Ovary (tissue), 9 donors: ENCODE results near the gene CIC. TPM values are rescaled to one million over a fixed set of nuclear protein-coding genes. Genes with fewer than 3 reads are reported as not detected.
A peak's percentile ranks its signal among the peaks of the same experiment; 100 is the strongest.

Experiments
- DNase-seq, 5 donors: peaks; one replicate each; pipeline ENCODE4 v3.0.0-alpha.2; 2019 to 2020
- H3K27ac ChIP-seq, 2 donors: fragments of 200-600 bp; one replicate each; pipeline versions ENCODE4 v1.5.1 to v1.8.0; 2019 to 2022
- H3K27me3 ChIP-seq: fragments of 200-600 bp; one replicate; pipeline ENCODE4 v1.8.0; 2022
- H3K36me3 ChIP-seq: fragments of 200-600 bp; sonication (generic); one replicate; pipeline ENCODE4 v1.5.1; 2019
- H3K4me1 ChIP-seq: one replicate; pipeline ENCODE4 v1.8.1; 2013; ENCODE audit warnings: mild to moderate bottlenecking, moderate library complexity; ENCODE audit not compliant: insufficient read depth
- H3K4me3 ChIP-seq: fragments of 200-600 bp; sonication (generic); one replicate; pipeline ENCODE4 v1.5.1; 2017
- H3K9me3 ChIP-seq, 2 donors: fragments of 200-600 bp in 1 of 2; sonication (generic) in 1 of 2; one replicate each; pipeline versions ENCODE4 v1.5.1 to v1.8.1; 2013 to 2019; ENCODE audit warnings: mild to moderate bottlenecking in 1 of 2, moderate library complexity in 1 of 2
- CTCF ChIP-seq, 3 donors: fragments of 450-650 bp in 2 of 3; fragments of 200-600 bp in 1 of 3; IDR thresholded peaks; one replicate each; pipeline versions ENCODE4 v1.5.1 to v1.8.0; 2016 to 2022; ENCODE audit warnings: antibody characterized with exemption in 3 of 3, mild to moderate bottlenecking in 1 of 3
- EP300 ChIP-seq: sonication (generic); formaldehyde crosslinking; IDR thresholded peaks from one replicate; pipeline ENCODE4 v1.6.1; 2017; ENCODE audit warnings: antibody characterized with exemption
- POLR2A ChIP-seq: fragments of 450-650 bp; IDR thresholded peaks from one replicate; pipeline ENCODE4 v1.6.1; 2017; ENCODE audit warnings: antibody characterized with exemption, mild to moderate bottlenecking, moderate library complexity
- WGBS, 3 donors: extraction: QIAGEN DNeasy Blood & Tissue Kit in 1 of 3; methylation state at CpG; one replicate each; pipeline versions ENCODE4 v1.1.5 to v1.1.7; 2013 to 2017; 5-methylcytosine and 5-hydroxymethylcytosine counted together
- intact Hi-C, 4 donors: fragments of 100-400 bp; cut with DNase I; formaldehyde crosslinking; loops; one replicate each; pipeline versions ENCODE4 v1.11.0 to v1.15.1; 2022 to 2023
- polyA plus RNA-seq, 2 donors: library from polyadenylated mRNA; stranded (reverse); fragments of 200-250 nt in 1 of 2; fragments of 350-450 nt in 1 of 2; fragmentation: Illumina TruSeq in 1 of 2; extraction: RNeasy Lipid Tissue Mini Kit (QIAGEN cat#74804) in 1 of 2; gene quantifications; one replicate each; pipeline ENCODE4 v1.2.3, GENCODE V29; 2013 to 2014
- total RNA-seq, 7 donors: library from RNA; depleted of rRNA in 2 of 7; stranded (reverse); fragments of >200 nt in 2 of 7; fragmentation: NEBNext Ultra II Directional in 3 of 7; extraction: Animal tissue kit (Norgen Biotek cat#: 25700) in 3 of 7; gene quantifications; one replicate each; pipeline versions ENCODE4 v1.1.0 to v1.2.4, GENCODE V29; 2016 to 2023
- donor health status: DM: no; HTN: no; CAD: no; lungs with moderate emphysema.
- donor health status: DM: no; HTN: no; CAD: no.
- donor health status: Bipolar disorder and iron deficiency.
- donor health status: DM: yes; HTN: yes; CAD: no.
- donor health status: DM: no; HTN: no; CAD: no.
- donor health status: DM: yes; HTN: yes; CAD: no.

Gene CIC
- total and polyA plus RNA-seq, 9 donors: 6.6 to 139 (median 97.9) TPM

- intact Hi-C loops: loop anchor here in 1 of 4 donors (5.0 kb wide), 1 partner anchor 165 kb away; the partner anchor contains the start of gene POU2F2
Measured at GRCh38 chr19:42297039-42297438, 28.0 kb downstream of the CIC start.

GRCh38 chr19:42301646-42302203 lies 32.7 kb downstream of the CIC start, which contains the start of gene PRR19:
PRR19 (plus strand) TSS chr19:42302132; CDS start chr19:42309585, 7,453 bp downstream.
- TF ChIP-seq POLR2A: no peak
- TF ChIP-seq EP300: no peak
- no peak for TF ChIP-seq CTCF (IDR thresholded peaks at IDR 0.05)
- WGBS, 3 donors: 6 to 28% (median 6%) methylated on average over 5 to 21 of the region's 21 CpGs
- Histone ChIP-seq H3K9me3 (no peaks in the 10 kb centered on the region), H3K36me3 (no peaks in the 10 kb centered on the region), H3K27me3 (no peaks in the 10 kb centered on the region), H3K4me3 (peak within 1 kb of the TSS; percentile 37), H3K4me1 (peaks cover 6% of the 10 kb centered on the region), H3K27ac (peak within 1 kb of the TSS in 1 of 2 donors; percentile 60)
- intact Hi-C loops: no loop called here
- no peak for DNase-seq

More at GRCh38 chr19:42297039-42297438, 28.0 kb downstream of the CIC start:
- DNase-seq: peak in 1 of 5 donors; percentile 18
- WGBS, 3 donors: 79 to 86% (median 85%) methylated on average over 15 of the region's 15 CpGs
- Histone ChIP-seq H3K27me3 (no peaks in the 10 kb centered on the region), H3K4me3 (no peak overlapping the region), H3K9me3 (no peaks in the 10 kb centered on the region), H3K4me1 (peaks cover 6% of the 10 kb centered on the region), H3K36me3 (no peaks in the 10 kb centered on the region), H3K27ac (no peak overlapping the region)
- TF ChIP-seq EP300 (no peak), CTCF (IDR thresholded peaks at IDR 0.05) (no peak), POLR2A (no peak)

DNA sequence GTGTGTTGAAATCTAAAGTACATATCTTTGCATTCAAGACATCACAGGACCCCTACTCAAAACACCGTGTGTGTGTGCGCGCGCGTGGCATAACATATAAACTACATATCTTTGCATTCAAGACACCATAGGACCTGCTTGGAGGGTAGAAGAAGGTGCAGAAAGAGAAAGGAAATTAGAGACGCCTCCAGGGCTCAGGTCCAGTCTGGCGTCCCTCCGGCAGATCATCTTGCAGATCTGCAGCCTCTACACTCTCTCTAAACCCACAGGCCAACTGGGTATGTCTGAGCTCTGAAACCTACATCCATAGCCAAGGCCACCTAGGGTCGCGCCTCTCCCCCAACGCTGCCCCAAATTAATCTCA lies 34.0 kb downstream of the CIC start:
- H3K4me1 ChIP-seq: peaks cover 6% of the 10 kb centered on the region
- H3K4me3 ChIP-seq: no peak overlapping the region
- TF ChIP-seq POLR2A: no peak
- no peak for TF ChIP-seq EP300
- no peak for TF ChIP-seq CTCF (IDR thresholded peaks at IDR 0.05)
- H3K27ac ChIP-seq: no peak overlapping the region
- H3K9me3 ChIP-seq: no peaks in the 10 kb centered on the region
- DNase-seq: peak in 1 of 5 donors; percentile 34
- 48 to 61% (median 53%) methylated on average over 11 of the region's 11 CpGs for WGBS, 3 donors
- H3K27me3 ChIP-seq: no peaks in the 10 kb centered on the region
- H3K36me3 ChIP-seq: no peaks in the 10 kb centered on the region
- intact Hi-C loops: no loop called here

DNA sequence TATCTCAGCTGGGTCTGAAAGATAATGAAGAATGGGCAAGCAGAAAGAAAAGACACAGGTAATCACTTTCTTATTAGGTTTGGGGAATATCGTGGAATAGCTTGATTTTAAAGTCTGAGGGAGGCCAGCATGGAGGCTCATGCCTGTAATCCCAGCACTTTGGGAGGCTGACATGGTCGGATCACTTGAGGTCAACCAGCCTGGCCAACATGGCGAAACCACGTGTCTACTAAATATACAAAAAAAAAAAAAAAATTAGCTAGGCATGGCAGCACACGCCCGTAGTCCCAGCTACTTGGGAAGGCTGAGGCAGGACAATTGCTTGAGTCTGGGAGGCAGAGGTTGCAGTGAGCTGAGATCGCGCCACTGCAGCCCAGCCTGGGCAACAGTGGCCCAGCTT lies 34.8 kb downstream of the CIC start:
- no peak for DNase-seq
- Histone ChIP-seq H3K27me3 (no peaks in the 10 kb centered on the region), H3K36me3 (no peaks in the 10 kb centered on the region), H3K27ac (no peak overlapping the region), H3K9me3 (no peaks in the 10 kb centered on the region), H3K4me1 (peaks cover 6% of the 10 kb centered on the region), H3K4me3 (no peak overlapping the region)
- TF ChIP-seq EP300 (no peak), POLR2A (no peak)
- WGBS, 3 donors: 87 to 93% (median 90%) methylated on average over 8 of the region's 8 CpGs
- intact Hi-C loops: no loop called here

DNA sequence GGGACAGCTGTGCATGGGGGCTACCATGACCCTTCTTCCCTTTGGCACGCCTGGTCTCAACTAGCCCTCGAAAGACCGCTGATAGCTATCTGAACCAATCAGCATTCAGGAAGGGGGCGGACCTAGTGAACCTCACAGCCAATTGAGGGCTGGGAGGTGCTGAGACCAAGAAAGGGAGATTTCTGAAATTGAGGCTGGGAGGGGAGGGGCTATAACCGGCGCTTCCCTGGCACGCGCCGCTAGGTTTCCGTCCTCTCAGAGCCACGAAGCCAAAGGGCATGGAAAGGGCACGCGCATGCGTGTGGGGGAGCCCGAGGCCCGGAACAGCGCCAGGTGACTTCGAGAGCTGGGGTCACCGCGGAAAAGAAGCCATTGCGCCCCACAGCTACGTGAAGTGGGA lies 37.6 kb downstream of the CIC start:
- no peak for DNase-seq
- TF ChIP-seq EP300 (no peak), POLR2A (no peak), CTCF (IDR thresholded peaks at IDR 0.05) (no peak)
- intact Hi-C loops: no loop called here
- no peaks in the 10 kb centered on the region for H3K9me3 ChIP-seq
- no peak overlapping the region for H3K4me3 ChIP-seq
- WGBS, 3 donors: 75 to 88% (median 80%) methylated on average over 22 of the region's 22 CpGs
- H3K36me3 ChIP-seq: no peaks in the 10 kb centered on the region
- H3K27me3 ChIP-seq: no peaks in the 10 kb centered on the region
- peaks cover 4% of the 10 kb centered on the region for H3K4me1 ChIP-seq
- H3K27ac ChIP-seq: no peak overlapping the region
